ENCODE results near the gene SORCS2. TPM values are rescaled to one million over a fixed set of nuclear protein-coding genes. Genes with fewer than 3 reads are reported as not detected.

Gene SORCS2
- total and polyA plus RNA-seq, 2 of the 13 experiments (the other 11 are each of a cell fraction or from before 2014, with no cell fraction given): 0.82 to 1.0 TPM

- in situ Hi-C loops (cut with HindIII; ENCODE audit: extremely low pct_ligation_motif_present, low pct_unique_long_range_greater_than_20kb) (no loop called here), intact Hi-C loops (cut with micrococcal nuclease; ENCODE audit: unreplicated experiment) (no loop called here)
- Histone ChIP-seq H3K4me1 (ENCODE audit: insufficient read depth, low read length) (no peaks in the 10 kb centered on the region), H2AFZ (ENCODE audit: low read length) (no peak overlapping the region), H3K9ac (ENCODE audit: insufficient read depth, low read depth, low read length) (no peak overlapping the region), H3K36me3 (replicated peaks in 1 of 2; ENCODE audit: control insufficient read depth in 1 of 2, insufficient read depth in 2 of 2, low read length in 2 of 2) (no peaks in the 10 kb centered on the region), H4K20me1 (ENCODE audit: insufficient read depth, low read length) (no peaks in the 10 kb centered on the region), H3K4me3 (replicated peaks in 1 of 3; ENCODE audit: insufficient read depth in 1 of 3, low read depth in 2 of 3, low read length in 3 of 3) (no peak overlapping the region), H3K4me2 (ENCODE audit: low read depth, low read length) (no peak overlapping the region), H3K9me3 (ENCODE audit: low read length) (no peaks in the 10 kb centered on the region), H3K27me3 (ENCODE audit: control insufficient read depth in 1 of 2, insufficient read depth in 2 of 2, low read length in 2 of 2) (peaks cover 5 to 56% of the 10 kb centered on the region in 2 experiments; a peak in 4 of 5 replicates), H3K27ac (ENCODE audit: extremely low read length, insufficient read depth, low read length) (no peak overlapping the region), H3K79me2 (ENCODE audit: insufficient read depth, low read length) (no peaks in the 10 kb centered on the region)
- DNase-seq (ENCODE audit: low spot score): no peak
- no peak for FAIRE-seq
- TF ChIP-seq MAFK (conservative IDR thresholded peaks at IDR 0.05 in 1 of 2, IDR thresholded peaks at IDR 0.05 in 1 of 2; ENCODE audit: low read length in 2 of 2): no peak
- TF ChIP-seq ZNF24 (IDR thresholded peaks at IDR 0.05): 0 out of 2 replicates have a peak, but pooled peaks have one; percentile 22
- POLR2A ChIA-PET: no interaction called here
- CTCF ChIA-PET (ENCODE audit: low intra/inter-chr PET ratio, low total read pairs): no interaction called here
- ATAC-seq: no peak
- WGBS (ENCODE audit: low lambda C conversion rate): 17% methylated on average over 8 of the region's 8 CpGs
- BruUV-seq (replicated peaks): no TSS peak
Measured at GRCh38 chr4:7282786-7283440, 90.6 kb downstream of the SORCS2 start.

GRCh38 chr4:7285244-7286094 lies 93.1 kb downstream of the SORCS2 start:
- Histone ChIP-seq H3K4me3 (replicated peaks in 1 of 3; ENCODE audit: insufficient read depth in 1 of 3, low read depth in 2 of 3, low read length in 3 of 3) (no peak overlapping the region), H3K27ac (ENCODE audit: extremely low read length, insufficient read depth, low read length) (no peak overlapping the region), H3K9ac (ENCODE audit: insufficient read depth, low read depth, low read length) (no peak overlapping the region), H4K20me1 (ENCODE audit: insufficient read depth, low read length) (no peaks in the 10 kb centered on the region), H3K79me2 (ENCODE audit: insufficient read depth, low read length) (no peaks in the 10 kb centered on the region), H3K36me3 (replicated peaks in 1 of 2; ENCODE audit: control insufficient read depth in 1 of 2, insufficient read depth in 2 of 2, low read length in 2 of 2) (no peaks in the 10 kb centered on the region), H3K27me3 (ENCODE audit: control insufficient read depth in 1 of 2, insufficient read depth in 2 of 2, low read length in 2 of 2) (peaks cover 5 to 58% of the 10 kb centered on the region in 2 experiments; a peak in 4 of 5 replicates), H3K4me1 (ENCODE audit: insufficient read depth, low read length) (no peaks in the 10 kb centered on the region), H3K4me2 (ENCODE audit: low read depth, low read length) (no peak overlapping the region), H3K9me3 (ENCODE audit: low read length) (no peaks in the 10 kb centered on the region), H2AFZ (ENCODE audit: low read length) (no peak overlapping the region)
- ATAC-seq (no peak), DNase-seq (ENCODE audit: low spot score) (no peak), FAIRE-seq (no peak)
- intact Hi-C loops (cut with micrococcal nuclease; ENCODE audit: unreplicated experiment): no loop called here
- POLR2A ChIA-PET: no interaction called here
- 36% methylated on average over 19 of the region's 34 CpGs for WGBS (ENCODE audit: low lambda C conversion rate)
- no TSS peak for BruUV-seq (replicated peaks)
- CTCF ChIA-PET (ENCODE audit: low intra/inter-chr PET ratio, low total read pairs): no interaction called here
- in situ Hi-C loops (cut with HindIII; ENCODE audit: extremely low pct_ligation_motif_present, low pct_unique_long_range_greater_than_20kb): no loop called here
- TF ChIP-seq PRDM10 (CRISPR knock-in tag; IDR thresholded peaks at IDR 0.05; ENCODE audit: low read depth) (no peak), GMEB1 (CRISPR knock-in tag; IDR thresholded peaks at IDR 0.05; ENCODE audit: borderline replicate concordance) (no peak), ZNF230 (CRISPR knock-in tag; IDR thresholded peaks at IDR 0.05) (no peak), DNMT3B (CRISPR knock-in tag; conservative IDR thresholded peaks at IDR 0.05) (no peak), ZBTB21 (CRISPR knock-in tag; IDR thresholded peaks at IDR 0.05) (no peak), SMARCC2 (IDR thresholded peaks at IDR 0.05) (no peak), HNRNPH1 (optimal IDR thresholded peaks at IDR 0.05; ENCODE audit: low read depth, low read length) (no peak), SCMH1 (CRISPR knock-in tag; IDR thresholded peaks at IDR 0.05; ENCODE audit: borderline replicate concordance) (no peak)
